Stimulated activated effector memory CD8-positive, alpha-beta T cell treated with anti-CD3 and anti-CD28 coated beads, Interleukin-12 subunit alpha, Interleukin-12 subunit beta, amount 100 ng/mL, for 72 hours (primary cell): ENCODE measurements around the gene TNNI2.
"Not testable (repeated sequence)": the region's sequence is repeated elsewhere in the genome, so short reads cannot be mapped to it uniquely, and the experiment has no call there.

ENCODE experiments used
- ATAC-seq: fragments of 150-1000 bp; cut with Tn5 transposase; 2 replicates; pipeline ENCODE4 v1.10.0; 2021
- DNase-seq, 2 donors: peaks; one replicate each; pipeline ENCODE4 v3.0.0; 2021 to 2022; ENCODE audit warnings: low spot score in 2 of 2
- H3K27ac Mint-ChIP-seq: one replicate; pipeline ENCODE4 v1.8.0; 2022; ENCODE audit warnings: mild to moderate bottlenecking, mixed read lengths
- H3K36me3 Mint-ChIP-seq: one replicate; pipeline ENCODE4 v1.8.0; 2022; ENCODE audit warnings: mild to moderate bottlenecking, mixed read lengths
- H3K4me1 Mint-ChIP-seq: one replicate; pipeline ENCODE4 v1.8.0; 2022; ENCODE audit warnings: mixed read lengths
- H3K4me3 Mint-ChIP-seq: one replicate; pipeline ENCODE4 v1.8.0; 2022; ENCODE audit warnings: mild to moderate bottlenecking, mixed read lengths
- H3K9me3 Mint-ChIP-seq: one replicate; pipeline ENCODE4 v1.8.0; 2022; ENCODE audit warnings: mixed read lengths

TNNI2 gene

DNA sequence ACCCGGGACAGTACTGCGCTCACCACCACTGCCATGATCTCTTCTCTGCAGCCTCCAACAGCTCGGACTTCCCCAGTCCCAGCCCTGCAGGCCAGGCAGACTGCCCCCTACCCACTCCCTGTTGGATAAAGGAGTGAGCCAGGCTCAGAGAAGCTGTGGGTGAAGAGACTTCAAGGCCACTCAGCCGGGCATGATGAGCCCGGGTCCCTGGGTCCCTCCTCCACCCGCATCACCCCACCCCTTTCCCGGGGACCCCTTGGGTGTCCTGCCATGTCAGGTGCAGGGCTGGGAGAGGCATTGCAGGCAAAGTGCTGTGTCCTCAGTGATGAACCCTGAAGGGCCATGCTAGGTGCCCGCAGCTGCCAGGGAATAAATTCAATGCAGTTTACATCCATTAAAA, 28.6 kb downstream of the TNNI2 start:
- no peak for DNase-seq
- no peaks in the 10 kb centered on the region for H3K9me3 Mint-ChIP-seq
- H3K4me3 Mint-ChIP-seq = peak overlapping the region; percentile 15
- peaks cover 86% of the 10 kb centered on the region for H3K36me3 Mint-ChIP-seq
- no peak for ATAC-seq
- H3K27ac Mint-ChIP-seq = peak overlapping the region; percentile 40
- peaks cover 54% of the 10 kb centered on the region for H3K4me1 Mint-ChIP-seq

- peak overlapping the region; percentile 93 for H3K27ac Mint-ChIP-seq
- H3K36me3 Mint-ChIP-seq = peaks cover 93% of the 10 kb centered on the region
- ATAC-seq = no peak
- no peak for DNase-seq
- peak overlapping the region; percentile 15 for H3K4me3 Mint-ChIP-seq
- H3K9me3 Mint-ChIP-seq = no peaks in the 10 kb centered on the region
- H3K4me1 Mint-ChIP-seq = peaks cover 61% of the 10 kb centered on the region
Measured at GRCh38 chr11:1868056-1868635, 29.4 kb downstream of the TNNI2 start.

- Mint-ChIP-seq H3K4me1 (peaks cover 68% of the 10 kb centered on the region), H3K4me3 (peak overlapping the region; percentile 69), H3K27ac (peak overlapping the region; percentile 93), H3K9me3 (no peaks in the 10 kb centered on the region), H3K36me3 (peaks cover 99% of the 10 kb centered on the region)
- no peak for ATAC-seq
- DNase-seq = no peak
Measured at GRCh38 chr11:1868636-1869291, 30.0 kb downstream of the TNNI2 start.

- Mint-ChIP-seq H3K36me3 (peaks cover 91% of the 10 kb centered on the region), H3K27ac (peak overlapping the region; percentile 93), H3K4me3 (peak overlapping the region; percentile 69), H3K4me1 (peaks cover 68% of the 10 kb centered on the region), H3K9me3 (no peaks in the 10 kb centered on the region)
- no peak for ATAC-seq
- no peak for DNase-seq
Measured at GRCh38 chr11:1869427-1870325, 30.9 kb downstream of the TNNI2 start.

DNA sequence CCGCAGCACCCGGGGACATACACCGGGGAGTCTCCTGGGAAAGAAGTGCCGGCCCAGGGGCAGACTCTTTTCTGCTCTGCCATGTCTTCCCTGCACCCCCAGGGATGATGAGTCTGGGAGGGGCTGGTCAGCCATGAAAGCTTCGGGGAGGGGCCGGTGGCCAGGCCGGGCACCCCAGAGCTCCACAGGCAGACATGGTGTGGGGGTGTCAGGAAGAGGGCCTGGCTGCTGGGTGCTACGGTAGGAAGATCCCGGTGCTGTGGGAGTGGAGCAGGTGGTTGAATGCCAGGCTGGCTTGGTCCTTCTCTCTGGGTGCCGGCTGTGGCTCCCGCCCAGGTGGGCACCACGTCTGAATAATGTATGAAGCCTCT, 31.5 kb downstream of the TNNI2 start:
- ATAC-seq (peak; percentile 1), DNase-seq (no peak)
- H3K9me3 Mint-ChIP-seq = no peaks in the 10 kb centered on the region
- H3K27ac Mint-ChIP-seq = peak overlapping the region; percentile 93
- peaks cover 89% of the 10 kb centered on the region for H3K36me3 Mint-ChIP-seq
- peak overlapping the region; percentile 69 for H3K4me3 Mint-ChIP-seq
- peaks cover 71% of the 10 kb centered on the region for H3K4me1 Mint-ChIP-seq

DNA sequence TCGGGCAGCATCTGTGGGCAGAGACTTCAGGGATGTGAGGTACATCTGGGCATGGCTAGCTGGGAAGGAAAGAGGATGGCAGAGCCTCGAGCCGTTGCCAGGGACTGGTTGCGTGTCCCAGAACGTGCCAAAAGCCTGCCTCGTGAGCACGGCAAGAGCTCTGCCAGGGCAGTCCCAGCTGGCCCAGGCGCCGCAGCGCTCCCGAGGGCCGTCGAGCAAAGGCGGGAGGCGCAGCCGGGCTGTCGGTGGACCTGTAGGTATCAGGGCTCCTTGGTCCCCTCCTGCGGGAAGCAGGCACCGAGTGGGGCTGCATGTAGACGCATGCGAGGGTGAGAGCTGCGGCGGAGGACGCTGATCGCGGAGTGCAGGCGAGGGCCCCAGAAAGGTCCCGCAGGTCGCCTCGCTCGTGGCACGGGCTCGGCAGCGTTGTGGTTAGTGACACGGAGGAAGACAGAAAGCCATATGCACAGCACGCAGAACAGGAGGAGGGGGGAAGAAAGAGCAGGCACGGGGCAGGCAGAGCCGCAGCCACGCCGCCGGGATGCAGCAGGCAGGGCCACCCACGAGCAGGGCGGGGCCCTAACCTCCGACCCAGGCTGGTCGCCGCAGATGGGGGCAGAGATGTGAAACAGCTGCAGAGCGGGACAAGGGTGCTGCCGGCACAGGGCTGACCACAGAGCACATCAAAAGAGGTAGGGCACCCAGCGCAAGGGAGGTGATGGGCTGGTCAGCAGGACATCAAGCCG, 32.1 kb downstream of the TNNI2 start:
- H3K9me3 Mint-ChIP-seq = no peaks in the 10 kb centered on the region
- peak; percentile 69 for ATAC-seq
- no peak for DNase-seq
- H3K4me3 Mint-ChIP-seq = peak overlapping the region; percentile 69
- H3K27ac Mint-ChIP-seq = peak overlapping the region; percentile 93
- H3K4me1 Mint-ChIP-seq = peaks cover 74% of the 10 kb centered on the region
- H3K36me3 Mint-ChIP-seq = peaks cover 89% of the 10 kb centered on the region

DNA sequence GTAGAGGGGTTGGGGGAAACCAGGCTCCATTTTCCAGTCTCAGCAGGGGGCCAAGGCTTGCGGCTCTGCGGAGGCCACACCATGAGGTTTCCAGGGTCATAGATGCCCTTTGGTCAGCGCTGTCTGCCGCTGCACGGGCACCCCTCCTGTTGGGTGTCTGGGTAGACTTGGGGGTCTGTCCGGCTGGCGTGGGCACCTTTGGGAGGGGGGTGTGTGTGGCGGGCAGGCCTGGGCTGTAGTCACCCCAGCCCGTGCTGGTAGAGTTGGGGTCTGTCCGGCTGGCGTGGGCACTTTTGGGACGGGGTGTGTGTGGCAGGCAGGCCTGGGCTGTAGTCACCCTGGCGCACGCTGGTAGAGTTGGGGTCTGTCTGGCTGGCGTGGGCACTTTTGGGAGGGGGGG, 32.8 kb downstream of the TNNI2 start:
- Mint-ChIP-seq H3K36me3 (peaks cover 89% of the 10 kb centered on the region), H3K4me3 (peak overlapping the region; percentile 69), H3K4me1 (peaks cover 74% of the 10 kb centered on the region), H3K9me3 (no peaks in the 10 kb centered on the region), H3K27ac (peak overlapping the region; percentile 93)
- no peak for ATAC-seq
- no peak for DNase-seq

- DNase-seq = no peak
- H3K4me3 Mint-ChIP-seq = no peak overlapping the region
- peak overlapping the region; percentile 93 for H3K27ac Mint-ChIP-seq
- no peak for ATAC-seq
- peaks cover 71% of the 10 kb centered on the region for H3K4me1 Mint-ChIP-seq
- peaks cover 84% of the 10 kb centered on the region for H3K36me3 Mint-ChIP-seq
- no peaks in the 10 kb centered on the region for H3K9me3 Mint-ChIP-seq
Measured at GRCh38 chr11:1872267-1872985, 33.6 kb downstream of the TNNI2 start.

GRCh38 chr11:1873048-1873812, 34.4 kb downstream of the TNNI2 start:
- Mint-ChIP-seq H3K9me3 (no peaks in the 10 kb centered on the region), H3K4me3 (no peak overlapping the region), H3K36me3 (peaks cover 83% of the 10 kb centered on the region), H3K4me1 (peaks cover 69% of the 10 kb centered on the region), H3K27ac (peak overlapping the region; percentile 93)
- DNase-seq (no peak), ATAC-seq (no peak)

DNA sequence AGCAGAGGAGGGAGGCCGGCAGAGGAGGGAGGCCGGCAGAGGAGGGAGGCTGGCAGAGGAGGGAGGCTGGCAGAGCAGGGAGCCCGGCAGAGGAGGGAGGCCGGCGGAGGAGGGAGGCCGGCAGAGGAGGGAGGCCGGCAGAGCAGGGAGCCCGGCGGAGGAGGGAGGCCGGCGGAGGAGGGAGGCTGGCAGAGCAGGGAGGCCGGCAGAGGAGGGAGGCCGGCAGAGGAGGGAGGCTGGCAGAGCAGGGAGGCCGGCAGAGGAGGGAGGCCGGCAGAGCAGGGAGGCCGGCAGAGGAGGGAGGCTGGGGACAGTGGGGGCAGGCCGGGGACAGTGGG, 35.0 kb downstream of the TNNI2 start:
- Mint-ChIP-seq H3K36me3 (peaks cover 81% of the 10 kb centered on the region), H3K4me1 (peaks cover 63% of the 10 kb centered on the region), H3K27ac (peak overlapping the region; percentile 93)
- not testable (repeated sequence) for H3K4me3 Mint-ChIP-seq, H3K9me3 Mint-ChIP-seq, ATAC-seq, DNase-seq

- H3K9me3 Mint-ChIP-seq, H3K27ac Mint-ChIP-seq, H3K4me3 Mint-ChIP-seq, ATAC-seq, DNase-seq: not testable (repeated sequence)
- Mint-ChIP-seq H3K36me3 (peaks cover 81% of the 10 kb centered on the region), H3K4me1 (peaks cover 56% of the 10 kb centered on the region)
Measured at GRCh38 chr11:1874441-1875092, 35.8 kb downstream of the TNNI2 start.

DNA sequence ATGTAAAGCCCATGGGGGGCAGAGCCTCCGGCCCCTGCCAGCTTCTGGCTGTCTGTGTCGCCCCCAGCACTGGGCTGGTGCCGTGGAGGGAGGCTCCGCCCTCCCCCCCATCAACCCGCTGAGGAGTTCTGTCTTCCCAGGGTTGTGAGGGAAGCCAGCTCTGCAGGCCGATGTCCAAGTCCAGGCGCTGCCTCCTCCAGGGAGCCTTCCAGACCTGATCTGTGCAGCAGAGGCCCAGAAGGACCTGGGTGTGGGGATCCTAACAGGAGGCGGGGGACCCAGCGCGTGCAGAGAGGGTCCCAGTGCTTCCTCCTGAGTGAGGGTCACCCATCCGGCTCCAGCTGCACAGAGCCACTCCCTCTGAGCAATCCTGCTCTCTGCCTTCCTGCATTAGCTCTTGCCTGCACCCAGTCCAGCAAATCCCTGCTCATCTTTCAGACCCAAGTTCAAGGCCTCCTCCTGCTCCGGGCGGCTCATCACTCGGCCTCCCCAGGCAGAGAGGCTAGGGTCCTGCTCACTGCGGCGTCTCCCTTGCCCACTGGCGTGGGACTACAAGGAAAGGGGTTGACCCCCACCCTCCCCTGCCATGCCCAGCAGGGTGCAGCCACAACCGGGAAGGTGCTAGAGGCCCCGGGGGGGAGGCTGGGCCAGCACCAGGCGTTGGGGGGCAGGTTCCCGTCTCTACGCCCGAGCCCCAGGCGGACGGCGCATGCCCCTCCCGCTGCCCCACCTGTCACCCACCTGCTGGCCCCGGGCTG, 36.5 kb downstream of the TNNI2 start:
- H3K4me1 Mint-ChIP-seq = peaks cover 56% of the 10 kb centered on the region
- H3K36me3 Mint-ChIP-seq = peaks cover 81% of the 10 kb centered on the region
- DNase-seq (no peak), ATAC-seq (no peak)
- no peak overlapping the region for H3K4me3 Mint-ChIP-seq
- H3K9me3 Mint-ChIP-seq = no peaks in the 10 kb centered on the region
- H3K27ac Mint-ChIP-seq = no peak overlapping the region

- peaks cover 56% of the 10 kb centered on the region for H3K4me1 Mint-ChIP-seq
- not testable (repeated sequence) for ATAC-seq, DNase-seq, H3K9me3 Mint-ChIP-seq, H3K4me3 Mint-ChIP-seq
- peak overlapping the region; percentile 43 for H3K27ac Mint-ChIP-seq
- peaks cover 81% of the 10 kb centered on the region for H3K36me3 Mint-ChIP-seq
Measured at GRCh38 chr11:1875851-1876301, 37.1 kb downstream of the TNNI2 start.
